ENCODE measurements around the gene BOD1L1. TPM values are rescaled to one million over a fixed set of nuclear protein-coding genes. Genes with fewer than 3 reads are reported as not detected.

The BOD1L1 gene
- total and polyA plus RNA-seq, 5 experiments from 2014 or later = 2.1 to 84.5 (median 5.8) TPM

- H3K4me3 Mint-ChIP-seq = peak overlapping the region; percentile 20 to 89 (median 69)
- H3K36me3 Mint-ChIP-seq = peaks cover 0 to 10% (median 8%) of the 10 kb centered on the region in 3 donors
- H3K9me3 Mint-ChIP-seq = peaks cover 0 to 14% (median 6%) of the 10 kb centered on the region in 9 donors
- peak in 4 of 10 donors; percentile 36 to 46 (median 42) for DNase-seq
- POLR2A ChIA-PET = no interaction called here
- peak; percentile 12 to 48 for ATAC-seq
- peaks cover 52 to 80% (median 71%) of the 10 kb centered on the region in 5 donors for H3K27me3 Mint-ChIP-seq
- H3K27ac Mint-ChIP-seq = no peak overlapping the region
- H3K4me1 Mint-ChIP-seq = peaks cover 9 to 42% (median 39%) of the 10 kb centered on the region in 4 donors
Observed at GRCh38 chr4:13547485-13548041, 80.0 kb downstream of the BOD1L1 start.

DNA sequence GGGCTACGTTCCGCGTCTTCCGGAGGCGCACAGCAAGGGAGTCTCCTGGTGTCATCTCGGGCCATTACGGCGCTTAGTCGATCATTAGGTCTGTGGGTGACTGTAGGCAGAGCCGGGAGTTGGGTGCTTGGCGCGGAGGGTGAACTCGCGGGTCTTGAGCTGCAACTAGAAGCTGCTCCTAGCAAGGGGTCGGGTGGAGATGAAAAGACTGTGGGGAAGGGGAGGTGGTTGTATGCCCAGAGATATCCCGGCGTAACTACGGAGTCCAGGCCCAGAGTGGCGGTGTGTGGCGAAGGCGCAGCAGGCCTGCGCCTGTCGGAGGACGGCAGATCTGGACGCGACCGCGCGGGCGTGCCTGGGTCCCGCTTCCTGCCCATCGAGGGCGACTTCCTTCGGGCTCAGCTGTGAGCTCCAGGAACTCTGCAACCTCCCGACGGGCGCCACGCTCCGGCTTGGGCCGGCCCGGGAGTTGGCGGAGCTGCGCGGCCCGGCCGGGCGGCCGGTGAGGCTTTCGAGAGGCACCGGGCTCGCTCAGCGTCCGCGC lies 80.5 kb downstream of the BOD1L1 start:
- no peak for DNase-seq
- peak; percentile 5 to 9 for ATAC-seq
- Mint-ChIP-seq H3K36me3 (peaks cover 0 to 10% (median 8%) of the 10 kb centered on the region in 3 donors), H3K4me3 (peak overlapping the region; percentile 71 to 90 (median 84)), H3K9me3 (peaks cover 0 to 12% (median 6%) of the 10 kb centered on the region in 9 donors), H3K27ac (peak overlapping the region in 2 of 10 donors; percentile 38 to 84), H3K4me1 (peaks cover 9 to 44% (median 40%) of the 10 kb centered on the region in 4 donors), H3K27me3 (peaks cover 49 to 81% (median 67%) of the 10 kb centered on the region in 5 donors)
- POLR2A ChIA-PET = no interaction called here

DNA sequence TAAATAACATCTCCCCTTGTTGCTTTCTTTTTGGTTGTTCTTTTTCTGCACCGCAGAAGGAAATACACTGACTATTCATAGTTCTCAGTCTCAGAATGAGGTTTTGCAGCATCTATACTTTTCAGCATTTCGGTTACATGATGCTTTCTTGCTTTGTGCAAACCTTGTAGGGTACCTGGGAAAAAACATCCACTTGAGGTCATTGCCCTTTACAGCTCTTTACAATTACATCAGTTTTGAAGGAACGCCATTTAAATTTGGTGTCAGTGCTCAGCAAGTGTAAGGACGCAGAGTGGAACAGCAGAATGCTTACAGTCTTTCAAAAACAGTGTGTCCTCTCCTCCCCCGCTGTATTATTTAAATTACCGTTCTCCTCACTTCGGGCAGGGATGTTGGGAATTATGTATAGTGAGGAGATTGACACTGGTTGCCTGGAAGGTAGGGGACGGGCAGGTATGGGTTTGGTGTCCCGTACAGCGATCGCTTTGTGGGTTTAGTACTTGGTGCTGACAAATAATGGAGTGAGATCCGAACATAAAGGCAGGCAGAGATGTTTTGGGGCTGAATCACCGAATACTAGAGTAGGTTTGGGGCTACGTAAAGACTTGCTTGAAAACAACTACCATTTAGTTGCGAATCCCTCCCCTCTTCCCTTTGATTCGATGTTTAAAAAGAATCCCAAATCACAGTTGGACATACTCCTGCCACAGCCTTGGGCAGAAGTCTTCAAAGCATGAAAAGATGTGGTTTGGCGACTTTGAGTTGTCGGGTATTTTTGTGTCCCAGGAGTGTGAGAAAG lies 81.2 kb downstream of the BOD1L1 start:
- ATAC-seq (no peak), DNase-seq (no peak)
- Mint-ChIP-seq H3K36me3 (peaks cover 0 to 10% (median 8%) of the 10 kb centered on the region in 3 donors), H3K27ac (peak overlapping the region in 1 of 10 donors; percentile 84), H3K27me3 (peaks cover 46 to 81% (median 62%) of the 10 kb centered on the region in 5 donors), H3K9me3 (peaks cover 0 to 10% (median 5%) of the 10 kb centered on the region in 9 donors), H3K4me3 (peak overlapping the region; percentile 71 to 90 (median 84)), H3K4me1 (peaks cover 9 to 51% (median 42%) of the 10 kb centered on the region in 4 donors)
- POLR2A ChIA-PET = no interaction called here

GRCh38 chr4:13545394-13545808 lies 82.1 kb downstream of the BOD1L1 start:
- Mint-ChIP-seq H3K9me3 (peaks cover 0 to 10% (median 5%) of the 10 kb centered on the region in 9 donors), H3K27ac (no peak overlapping the region), H3K27me3 (peaks cover 42 to 81% (median 60%) of the 10 kb centered on the region in 5 donors), H3K36me3 (peaks cover 0 to 14% (median 8%) of the 10 kb centered on the region in 3 donors), H3K4me1 (peaks cover 11 to 60% (median 47%) of the 10 kb centered on the region in 4 donors), H3K4me3 (peak overlapping the region; percentile 65 to 87 (median 83))
- DNase-seq = no peak
- ATAC-seq = no peak
- POLR2A ChIA-PET = no interaction called here

- H3K9me3 Mint-ChIP-seq = peaks cover 0 to 12% (median 5%) of the 10 kb centered on the region in 9 donors
- POLR2A ChIA-PET = no interaction called here
- no peak overlapping the region for H3K27ac Mint-ChIP-seq
- ATAC-seq = peak in 1 of 2 donors; percentile 26
- H3K36me3 Mint-ChIP-seq = peaks cover 0 to 14% (median 8%) of the 10 kb centered on the region in 3 donors
- no peak for DNase-seq
- peaks cover 11 to 64% (median 52%) of the 10 kb centered on the region in 4 donors for H3K4me1 Mint-ChIP-seq
- peak overlapping the region; percentile 65 to 87 (median 83) for H3K4me3 Mint-ChIP-seq
- peaks cover 44 to 83% (median 59%) of the 10 kb centered on the region in 5 donors for H3K27me3 Mint-ChIP-seq
Observed at GRCh38 chr4:13544606-13545393, 82.7 kb downstream of the BOD1L1 start.

DNA sequence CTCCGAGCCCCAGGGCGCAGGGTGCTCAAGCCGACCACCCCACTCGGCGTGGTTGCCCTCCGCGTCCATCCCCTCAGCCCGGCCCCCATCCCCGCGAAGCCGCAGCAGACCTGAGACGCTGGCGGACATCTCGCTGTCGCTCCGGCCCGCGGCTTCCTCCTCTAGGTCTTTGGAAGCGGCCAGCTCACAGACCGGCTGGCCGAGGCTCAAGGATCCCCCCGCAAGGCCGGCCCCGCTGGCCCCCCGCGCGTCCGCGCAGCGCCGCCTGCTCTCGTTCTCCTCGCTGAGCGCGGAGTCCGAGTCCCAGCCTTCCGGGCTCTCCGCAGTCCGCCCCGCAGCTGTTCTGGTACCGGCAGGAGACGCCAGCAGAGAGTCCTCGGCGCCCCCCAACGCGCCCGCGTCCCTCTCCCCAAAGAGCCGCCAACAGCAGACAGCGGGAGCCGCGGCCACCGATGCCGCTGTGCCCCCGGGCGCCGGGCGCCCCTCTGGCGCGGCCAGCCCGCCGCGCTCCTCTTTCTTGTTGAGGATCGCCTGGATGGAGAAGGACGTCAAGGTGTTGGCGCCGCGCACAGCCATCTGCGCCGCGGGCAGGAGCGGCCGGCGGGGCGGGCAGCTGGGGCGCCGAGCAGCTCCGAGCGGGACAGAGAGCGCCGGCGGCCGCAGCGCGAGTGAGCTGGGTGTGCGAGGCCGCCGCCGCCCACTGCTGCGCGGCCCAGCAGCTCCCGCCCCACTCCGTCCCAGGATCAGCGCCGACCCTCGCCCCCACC lies 83.5 kb downstream of the BOD1L1 start, which contains the start of gene NKX3-2:
NKX3-2 (minus strand) TSS at position 670 of the 767 bp plus-strand sequence; CDS start at position 576, 94 bp downstream.
- no peak for DNase-seq
- H3K36me3 Mint-ChIP-seq = peaks cover 2 to 14% (median 8%) of the 10 kb centered on the region in 3 donors
- peaks cover 47 to 86% (median 57%) of the 10 kb centered on the region in 5 donors for H3K27me3 Mint-ChIP-seq
- peak within 1 kb of the TSS in 1 of 10 donors; percentile 44 for H3K27ac Mint-ChIP-seq
- H3K9me3 Mint-ChIP-seq = peaks cover 0 to 17% (median 6%) of the 10 kb centered on the region in 9 donors
- ATAC-seq = peak in 1 of 2 donors; percentile 21
- H3K4me3 Mint-ChIP-seq = peak within 1 kb of the TSS; percentile 65 to 87 (median 83)
- POLR2A ChIA-PET = no interaction called here
- H3K4me1 Mint-ChIP-seq = peaks cover 11 to 68% (median 53%) of the 10 kb centered on the region in 4 donors

- POLR2A ChIA-PET = no interaction called here
- peaks cover 0 to 21% (median 14%) of the 10 kb centered on the region in 9 donors for H3K9me3 Mint-ChIP-seq
- H3K4me1 Mint-ChIP-seq = peaks cover 17 to 71% (median 55%) of the 10 kb centered on the region in 4 donors
- H3K4me3 Mint-ChIP-seq = peak overlapping the region; percentile 33 to 86 (median 72)
- DNase-seq (no peak), ATAC-seq (no peak)
- H3K27ac Mint-ChIP-seq = peak overlapping the region in 1 of 10 donors; percentile 44
- H3K27me3 Mint-ChIP-seq = peaks cover 47 to 86% (median 58%) of the 10 kb centered on the region in 5 donors
- H3K36me3 Mint-ChIP-seq = peaks cover 4 to 20% (median 15%) of the 10 kb centered on the region in 3 donors
Observed at GRCh38 chr4:13543032-13543838, 84.3 kb downstream of the BOD1L1 start.

DNA sequence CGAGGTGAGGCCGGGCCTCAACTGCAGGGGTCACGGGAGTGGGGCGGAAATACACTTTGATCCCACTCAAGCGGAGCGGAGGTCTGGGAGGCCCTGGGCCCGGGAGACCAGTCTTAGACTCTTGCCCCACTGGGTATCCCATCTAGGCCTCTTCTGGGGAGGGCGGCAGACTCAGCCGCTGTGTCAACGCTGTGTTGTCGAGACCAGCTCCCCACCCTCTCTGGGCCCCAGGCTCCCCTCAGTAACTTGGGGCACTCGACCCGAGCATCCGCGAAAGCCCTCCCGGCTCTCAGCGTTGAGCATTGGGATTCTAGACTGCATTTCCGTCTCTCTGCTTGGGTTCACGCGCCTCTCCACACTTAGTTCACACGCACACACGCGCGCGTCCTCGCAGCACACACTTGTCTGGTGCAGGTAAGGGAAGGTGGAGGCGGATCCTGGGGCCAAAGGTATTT lies 84.9 kb downstream of the BOD1L1 start:
- peak overlapping the region; percentile 23 to 86 (median 70) for H3K4me3 Mint-ChIP-seq
- no peak for ATAC-seq

DNA sequence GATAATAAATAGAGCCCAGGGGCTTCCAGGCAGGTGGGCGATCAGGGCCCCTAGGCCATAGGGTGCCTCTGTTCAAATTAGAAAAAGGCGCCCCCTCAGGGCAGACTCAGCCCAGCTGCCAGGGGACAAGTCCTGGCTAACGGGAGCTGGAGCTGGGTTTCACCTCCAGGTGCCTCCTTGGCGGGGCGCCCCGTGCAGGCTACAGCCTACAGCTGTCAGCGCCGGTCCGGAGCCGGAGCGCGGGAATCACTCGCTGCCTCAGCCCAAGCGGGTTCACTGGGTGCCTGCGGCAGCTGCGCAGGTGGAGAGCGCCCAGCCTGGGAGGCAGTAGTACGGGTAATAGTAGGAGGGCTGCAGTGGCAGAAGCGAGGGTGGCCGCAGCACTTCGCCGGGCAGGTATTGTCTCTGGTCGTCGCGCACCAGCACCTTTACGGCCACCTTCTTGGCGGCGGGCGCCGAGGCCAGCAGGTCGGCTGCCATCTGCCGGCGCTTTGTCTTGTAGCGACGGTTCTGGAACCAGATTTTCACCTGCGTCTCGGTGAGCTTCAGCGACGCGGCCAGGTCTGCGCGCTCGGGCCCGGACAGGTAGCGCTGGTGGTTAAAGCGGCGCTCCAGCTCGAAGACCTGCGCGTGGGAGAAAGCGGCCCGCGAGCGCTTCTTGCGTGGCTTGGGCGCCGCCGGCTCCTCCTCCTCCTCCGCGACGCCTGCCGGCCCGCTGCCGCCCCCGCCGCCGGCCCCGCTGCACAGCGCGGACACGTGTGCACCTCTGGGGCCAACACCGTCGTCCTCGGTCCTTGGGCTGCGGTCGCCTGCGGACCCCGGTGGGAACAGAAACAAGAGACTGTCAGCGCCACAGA lies 85.6 kb downstream of the BOD1L1 start:
- Mint-ChIP-seq H3K4me3 (peak overlapping the region; percentile 12 to 86 (median 68)), H3K36me3 (peaks cover 4 to 27% (median 20%) of the 10 kb centered on the region in 3 donors), H3K4me1 (peaks cover 17 to 71% (median 55%) of the 10 kb centered on the region in 4 donors), H3K9me3 (peaks cover under 1 to 29% (median 17%) of the 10 kb centered on the region in 9 donors), H3K27me3 (peaks cover 51 to 92% (median 66%) of the 10 kb centered on the region in 5 donors), H3K27ac (no peak overlapping the region)
- DNase-seq (no peak), ATAC-seq (peak; percentile 29 to 36)
- POLR2A ChIA-PET = interaction anchor here (0.7 kb wide), 1 partner anchor 17 kb away, joined by 3 read pairs; no protein-coding TSS in a partner anchor

More for the DNA sequence above, 84.9 kb downstream of the BOD1L1 start:
- Mint-ChIP-seq H3K9me3 (peaks cover 0 to 24% (median 16%) of the 10 kb centered on the region in 9 donors), H3K27ac (peak overlapping the region in 1 of 10 donors; percentile 80), H3K36me3 (peaks cover 4 to 23% (median 18%) of the 10 kb centered on the region in 3 donors), H3K27me3 (peaks cover 50 to 91% (median 63%) of the 10 kb centered on the region in 5 donors), H3K4me1 (peaks cover 17 to 74% (median 57%) of the 10 kb centered on the region in 4 donors)
- POLR2A ChIA-PET = no interaction called here
- no peak for DNase-seq
